ENCODE measurements around the gene AURKB. TPM values are rescaled to one million over a fixed set of nuclear protein-coding genes. Genes with fewer than 3 reads are reported as not detected.

Gene AURKB
- total and polyA plus RNA-seq, 2 of the 13 experiments (the other 11 are each of a cell fraction or from before 2014, with no cell fraction given): 29.5 to 75.3 TPM

DNA sequence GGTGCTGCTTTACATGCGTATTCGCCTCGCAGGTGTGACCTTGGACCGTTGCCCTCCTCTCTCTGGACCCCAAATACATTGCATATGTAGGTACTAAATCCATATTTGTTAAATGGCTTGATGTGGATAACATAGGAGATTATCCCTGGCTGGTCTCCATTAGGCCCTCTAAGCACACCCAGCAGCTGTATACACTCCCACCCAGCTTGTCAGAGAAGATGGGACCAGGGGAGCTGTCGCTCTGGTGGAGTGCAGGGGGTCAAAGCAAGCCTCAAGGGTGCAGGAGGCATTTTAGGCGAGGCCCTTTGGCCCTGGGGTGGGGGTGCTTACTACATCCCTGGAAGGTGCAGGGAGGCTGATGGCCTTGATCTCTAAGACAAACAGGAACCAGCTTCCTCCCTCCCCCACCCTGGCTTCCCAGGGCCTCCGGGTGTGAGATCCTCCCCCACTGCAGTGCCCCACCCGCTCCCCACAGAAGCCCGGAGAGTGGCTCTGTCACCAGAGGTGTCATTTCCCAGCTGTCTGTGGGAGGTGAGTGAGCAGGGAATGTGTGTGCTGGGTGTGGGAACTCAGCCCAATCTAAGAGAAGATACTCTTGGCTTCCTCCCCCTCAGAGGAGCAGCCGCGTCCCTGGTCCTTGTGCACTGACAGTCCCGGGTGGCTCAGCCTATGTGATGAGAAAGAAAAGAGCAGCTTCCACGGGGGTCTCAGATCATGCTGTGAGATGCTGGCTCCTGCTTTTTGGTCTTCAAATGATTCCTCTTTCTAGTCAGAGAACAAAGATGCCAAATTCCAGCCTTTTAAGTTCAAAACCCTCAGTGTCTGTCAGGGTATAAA, 46.2 kb downstream of the AURKB start:
- Histone ChIP-seq H3K79me2 (ENCODE audit: insufficient read depth, low read length) (peaks cover 18% of the 10 kb centered on the region), H3K27ac (ENCODE audit: extremely low read length, insufficient read depth, low read length) (peak overlapping the region; percentile 95), H3K4me2 (ENCODE audit: low read depth, low read length) (peak overlapping the region; percentile 91), H3K4me3 (replicated peaks in 1 of 3; ENCODE audit: insufficient read depth in 1 of 3, low read depth in 2 of 3, low read length in 3 of 3) (peak overlapping the region; percentile 92 to 99 (median 98)), H4K20me1 (ENCODE audit: insufficient read depth, low read length) (no peaks in the 10 kb centered on the region), H3K4me1 (ENCODE audit: insufficient read depth, low read length) (peaks cover 60% of the 10 kb centered on the region), H3K9me3 (ENCODE audit: low read length) (no peaks in the 10 kb centered on the region), H2AFZ (ENCODE audit: low read length) (no peak overlapping the region), H3K9ac (ENCODE audit: insufficient read depth, low read depth, low read length) (peak overlapping the region; percentile 80), H3K27me3 (ENCODE audit: control insufficient read depth in 1 of 2, insufficient read depth in 2 of 2, low read length in 2 of 2) (no peaks in the 10 kb centered on the region; a peak in 1 of 5 replicates), H3K36me3 (replicated peaks in 1 of 2; ENCODE audit: control insufficient read depth in 1 of 2, insufficient read depth in 2 of 2, low read length in 2 of 2) (peaks cover 1 to 7% of the 10 kb centered on the region in 2 experiments; a peak in 3 of 5 replicates)
- in situ Hi-C loops (cut with HindIII; ENCODE audit: extremely low pct_ligation_motif_present, low pct_unique_long_range_greater_than_20kb): no loop called here
- WGBS (ENCODE audit: low lambda C conversion rate): 0% methylated on average over 4 of the region's 13 CpGs
- DNase-seq (ENCODE audit: low spot score): no peak
- FAIRE-seq: peak; percentile 56
- intact Hi-C loops (cut with micrococcal nuclease; ENCODE audit: unreplicated experiment): no loop called here
- POLR2A ChIA-PET: interaction anchor here (0.7 to 2.6 kb wide), 15 partner anchors 9 to 131 kb away, joined by 3 to 149 read pairs (median 5); partner anchors contain the start of genes BORCS6, RANGRF, SLC25A35 and TMEM107
- CTCF ChIA-PET (ENCODE audit: low intra/inter-chr PET ratio, low total read pairs): interaction anchor here (0.7 to 0.9 kb wide), 2 partner anchors 25 to 70 kb away, joined by 3 read pairs; no protein-coding TSS in a partner anchor
- peak; percentile 78 for ATAC-seq
- no TSS peak for BruUV-seq (replicated peaks)
- TF ChIP-seq ZBTB7A (CRISPR knock-in tag; IDR thresholded peaks at IDR 0.05): no peak
- no peak for TF ChIP-seq SMAD1 (CRISPR knock-in tag; IDR thresholded peaks at IDR 0.05; ENCODE audit: borderline replicate concordance, low read depth)
- TF ChIP-seq NFATC3 (CRISPR knock-in tag; IDR thresholded peaks at IDR 0.05): no peak
- no peak for TF ChIP-seq CREB1 (IDR thresholded peaks at IDR 0.05)
- TF ChIP-seq CREB1 (CRISPR knock-in tag; IDR thresholded peaks at IDR 0.05): no peak
- TF ChIP-seq ZMAT3 (CRISPR knock-in tag; conservative IDR thresholded peaks at IDR 0.05): no peak
- TF ChIP-seq, protein P1, sequence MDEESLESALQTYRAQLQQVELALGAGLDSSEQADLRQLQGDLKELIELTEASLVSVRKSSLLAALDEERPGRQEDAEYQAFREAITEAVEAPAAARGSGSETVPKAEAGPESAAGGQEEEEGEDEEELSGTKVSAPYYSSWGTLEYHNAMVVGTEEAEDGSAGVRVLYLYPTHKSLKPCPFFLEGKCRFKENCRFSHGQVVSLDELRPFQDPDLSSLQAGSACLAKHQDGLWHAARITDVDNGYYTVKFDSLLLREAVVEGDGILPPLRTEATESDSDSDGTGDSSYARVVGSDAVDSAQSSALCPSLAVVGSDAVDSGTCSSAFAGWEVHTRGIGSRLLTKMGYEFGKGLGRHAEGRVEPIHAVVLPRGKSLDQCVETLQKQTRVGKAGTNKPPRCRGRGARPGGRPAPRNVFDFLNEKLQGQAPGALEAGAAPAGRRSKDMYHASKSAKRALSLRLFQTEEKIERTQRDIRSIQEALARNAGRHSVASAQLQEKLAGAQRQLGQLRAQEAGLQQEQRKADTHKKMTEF (CRISPR knock-in tag; IDR thresholded peaks at IDR 0.05): peak; percentile 35; the same call in 1 of the 2 replicates
- TF ChIP-seq ZNF232 (CRISPR knock-in tag; IDR thresholded peaks at IDR 0.05; ENCODE audit: borderline replicate concordance): no peak
- 0 out of 2 replicates have a peak, but pooled peaks have one; percentile 5 for TF ChIP-seq MEIS1 (CRISPR knock-in tag; IDR thresholded peaks at IDR 0.05; ENCODE audit: borderline replicate concordance)
- TF ChIP-seq, protein P2, sequence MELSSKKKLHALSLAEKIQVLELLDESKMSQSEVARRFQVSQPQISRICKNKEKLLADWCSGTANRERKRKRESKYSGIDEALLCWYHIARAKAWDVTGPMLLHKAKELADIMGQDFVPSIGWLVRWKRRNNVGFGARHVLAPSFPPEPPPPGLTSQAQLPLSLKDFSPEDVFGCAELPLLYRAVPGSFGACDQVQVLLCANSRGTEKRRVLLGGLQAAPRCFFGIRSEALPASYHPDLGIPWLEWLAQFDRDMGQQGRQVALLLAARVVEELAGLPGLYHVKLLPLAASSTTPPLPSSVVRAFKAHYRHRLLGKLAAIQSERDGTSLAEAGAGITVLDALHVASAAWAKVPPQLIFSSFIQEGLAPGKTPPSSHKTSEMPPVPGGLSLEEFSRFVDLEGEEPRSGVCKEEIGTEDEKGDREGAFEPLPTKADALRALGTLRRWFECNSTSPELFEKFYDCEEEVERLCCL (CRISPR knock-in tag; IDR thresholded peaks at IDR 0.05; ENCODE audit: borderline replicate concordance): no peak
- TF ChIP-seq ZNF101 (CRISPR knock-in tag; IDR thresholded peaks at IDR 0.05; ENCODE audit: borderline replicate concordance, low read depth): no peak
- TF ChIP-seq ZSCAN29 (CRISPR knock-in tag; conservative IDR thresholded peaks at IDR 0.05): no peak
- TF ChIP-seq ZNF772 (CRISPR knock-in tag; IDR thresholded peaks at IDR 0.05): no peak; the same call in 1 of the 2 replicates
- TF ChIP-seq, protein P3, sequence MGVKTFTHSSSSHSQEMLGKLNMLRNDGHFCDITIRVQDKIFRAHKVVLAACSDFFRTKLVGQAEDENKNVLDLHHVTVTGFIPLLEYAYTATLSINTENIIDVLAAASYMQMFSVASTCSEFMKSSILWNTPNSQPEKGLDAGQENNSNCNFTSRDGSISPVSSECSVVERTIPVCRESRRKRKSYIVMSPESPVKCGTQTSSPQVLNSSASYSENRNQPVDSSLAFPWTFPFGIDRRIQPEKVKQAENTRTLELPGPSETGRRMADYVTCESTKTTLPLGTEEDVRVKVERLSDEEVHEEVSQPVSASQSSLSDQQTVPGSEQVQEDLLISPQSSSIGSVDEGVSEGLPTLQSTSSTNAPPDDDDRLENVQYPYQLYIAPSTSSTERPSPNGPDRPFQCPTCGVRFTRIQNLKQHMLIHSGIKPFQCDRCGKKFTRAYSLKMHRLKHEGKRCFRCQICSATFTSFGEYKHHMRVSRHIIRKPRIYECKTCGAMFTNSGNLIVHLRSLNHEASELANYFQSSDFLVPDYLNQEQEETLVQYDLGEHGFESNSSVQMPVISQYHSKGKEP (CRISPR knock-in tag; IDR thresholded peaks at IDR 0.05): no peak
- no peak for TF ChIP-seq MTF1 (CRISPR knock-in tag; IDR thresholded peaks at IDR 0.05)
- TF ChIP-seq CREM (IDR thresholded peaks at IDR 0.05): no peak; the same call in 1 of the 2 replicates
- TF ChIP-seq CREM (CRISPR knock-in tag; IDR thresholded peaks at IDR 0.05): no peak
- TF ChIP-seq HOXA9 (CRISPR knock-in tag; IDR thresholded peaks at IDR 0.05; ENCODE audit: borderline replicate concordance): no peak
- TF ChIP-seq, protein P4, sequence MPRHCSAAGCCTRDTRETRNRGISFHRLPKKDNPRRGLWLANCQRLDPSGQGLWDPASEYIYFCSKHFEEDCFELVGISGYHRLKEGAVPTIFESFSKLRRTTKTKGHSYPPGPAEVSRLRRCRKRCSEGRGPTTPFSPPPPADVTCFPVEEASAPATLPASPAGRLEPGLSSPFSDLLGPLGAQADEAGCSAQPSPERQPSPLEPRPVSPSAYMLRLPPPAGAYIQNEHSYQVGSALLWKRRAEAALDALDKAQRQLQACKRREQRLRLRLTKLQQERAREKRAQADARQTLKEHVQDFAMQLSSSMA (CRISPR knock-in tag; IDR thresholded peaks at IDR 0.05): no peak
- no peak for TF ChIP-seq ZNF879 (CRISPR knock-in tag; IDR thresholded peaks at IDR 0.05)

All from HepG2 (cell line).